ENCODE results near the gene GTF2E1. TPM values are rescaled to one million over a fixed set of nuclear protein-coding genes. Genes with fewer than 3 reads are reported as not detected.
A peak's percentile ranks its signal among the peaks of the same experiment; 100 is the strongest.

GTF2E1 gene
- total and polyA plus RNA-seq, 9 of the 15 experiments (the other 6 are each of a cell fraction or from before 2014, with no cell fraction given), result 12.9 to 23.5 (median 15.4) TPM

GRCh38 chr3:120773932-120774331 lies 31.4 kb downstream of the GTF2E1 start:
- Histone ChIP-seq H3K4me3 (no peak overlapping the region), H3K4me2 (ENCODE audit: insufficient read depth, low read length) (no peak overlapping the region), H3K9me3 (replicated peaks; ENCODE audit: control insufficient read depth, insufficient read depth, low read depth, low read length) (no peaks in the 10 kb centered on the region), H3K36me3 (ENCODE audit: control insufficient read depth, insufficient read depth, low read length) (peaks cover 52% of the 10 kb centered on the region; the same call in 2 of the 3 replicates), H4K20me1 (replicated peaks; ENCODE audit: control insufficient read depth, insufficient read depth, low read length) (no peaks in the 10 kb centered on the region), H3K27ac (ENCODE audit: extremely low read depth, low read depth, low read length) (no peak overlapping the region), H2AFZ (ENCODE audit: low read depth, low read length) (no peak overlapping the region), H3K9me1 (ENCODE audit: control insufficient read depth, insufficient read depth, low read length) (no peaks in the 10 kb centered on the region), H3K27me3 (ENCODE audit: control insufficient read depth in 2 of 2, insufficient read depth in 2 of 2, low read length in 2 of 2) (no peaks in the 10 kb centered on the region), H3K9ac (ENCODE audit: insufficient read depth in 1 of 2, low read depth in 2 of 2, low read length in 2 of 2) (no peak overlapping the region), H3K4me1 (replicated peaks in 1 of 2; ENCODE audit: control insufficient read depth in 2 of 2, insufficient read depth in 2 of 2, low read length in 2 of 2) (peaks cover 0 to 6% of the 10 kb centered on the region in 2 experiments; a peak in 2 of 5 replicates), H3K79me2 (ENCODE audit: control insufficient read depth, insufficient read depth, low read length) (peaks cover 7% of the 10 kb centered on the region; the same call in 2 of the 3 replicates)
- BruUV-seq (replicated peaks), result no TSS peak
- TF ChIP-seq, protein P1, sequence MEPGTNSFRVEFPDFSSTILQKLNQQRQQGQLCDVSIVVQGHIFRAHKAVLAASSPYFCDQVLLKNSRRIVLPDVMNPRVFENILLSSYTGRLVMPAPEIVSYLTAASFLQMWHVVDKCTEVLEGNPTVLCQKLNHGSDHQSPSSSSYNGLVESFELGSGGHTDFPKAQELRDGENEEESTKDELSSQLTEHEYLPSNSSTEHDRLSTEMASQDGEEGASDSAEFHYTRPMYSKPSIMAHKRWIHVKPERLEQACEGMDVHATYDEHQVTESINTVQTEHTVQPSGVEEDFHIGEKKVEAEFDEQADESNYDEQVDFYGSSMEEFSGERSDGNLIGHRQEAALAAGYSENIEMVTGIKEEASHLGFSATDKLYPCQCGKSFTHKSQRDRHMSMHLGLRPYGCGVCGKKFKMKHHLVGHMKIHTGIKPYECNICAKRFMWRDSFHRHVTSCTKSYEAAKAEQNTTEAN (CRISPR knock-in tag; IDR thresholded peaks at IDR 0.05), result no peak
- TF ChIP-seq FOXP1 (CRISPR knock-in tag; IDR thresholded peaks at IDR 0.05) (no peak), FOSL1 (tag; conservative IDR thresholded peaks at IDR 0.05) (peak; percentile 85), ARID1B (IDR thresholded peaks at IDR 0.05) (peak; percentile 56; the same call in 1 of the 2 replicates), DPF2 (IDR thresholded peaks at IDR 0.05) (0 out of 2 replicates have a peak, but pooled peaks have one; percentile 32), SMARCE1 (IDR thresholded peaks at IDR 0.05) (peak; percentile 29; the same call in 1 of the 2 replicates), JUND (IDR thresholded peaks at IDR 0.05; ENCODE audit: borderline replicate concordance, low read depth, low read length) (peak; percentile 69; the same call in 1 of the 2 replicates), JUND (tag; IDR thresholded peaks at IDR 0.05; ENCODE audit: borderline replicate concordance, low read depth, low read length) (peak; percentile 42; the same call in 1 of the 3 replicates), RB1 (IDR thresholded peaks at IDR 0.05; ENCODE audit: low read depth) (no peak), SMARCA4 (IDR thresholded peaks at IDR 0.05) (peak; percentile 61; the same call in 1 of the 2 replicates)
- TF ChIP-seq, protein P2, sequence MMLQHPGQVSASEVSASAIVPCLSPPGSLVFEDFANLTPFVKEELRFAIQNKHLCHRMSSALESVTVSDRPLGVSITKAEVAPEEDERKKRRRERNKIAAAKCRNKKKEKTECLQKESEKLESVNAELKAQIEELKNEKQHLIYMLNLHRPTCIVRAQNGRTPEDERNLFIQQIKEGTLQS (IDR thresholded peaks at IDR 0.05), result peak; percentile 43
- TF ChIP-seq, protein P2 (CRISPR knock-in tag; conservative IDR thresholded peaks at IDR 0.05), result no peak
- ATAC-seq, result no peak; the same call in 2 of the 3 replicates
- in situ Hi-C loops (cut with MboI), result no loop called here
- DNase-seq (ENCODE audit: extremely low read depth in 1 of 4, low spot score in 3 of 4), result peak; percentile 12 to 21 (median 17)
- intact Hi-C loops (cut with micrococcal nuclease), result no loop called here
- CTCF ChIA-PET (ENCODE audit: low intra/inter-chr PET ratio), result no interaction called here
- POLR2A ChIA-PET, result no interaction called here
- no peak for FAIRE-seq
